ENCODE results near the gene HCN1. TPM values are rescaled to one million over a fixed set of nuclear protein-coding genes. Genes with fewer than 3 reads are reported as not detected.

HCN1 gene
- total and polyA plus RNA-seq, 2 of the 4 experiments (the other 2 are of a cell fraction), result not detected

DNA sequence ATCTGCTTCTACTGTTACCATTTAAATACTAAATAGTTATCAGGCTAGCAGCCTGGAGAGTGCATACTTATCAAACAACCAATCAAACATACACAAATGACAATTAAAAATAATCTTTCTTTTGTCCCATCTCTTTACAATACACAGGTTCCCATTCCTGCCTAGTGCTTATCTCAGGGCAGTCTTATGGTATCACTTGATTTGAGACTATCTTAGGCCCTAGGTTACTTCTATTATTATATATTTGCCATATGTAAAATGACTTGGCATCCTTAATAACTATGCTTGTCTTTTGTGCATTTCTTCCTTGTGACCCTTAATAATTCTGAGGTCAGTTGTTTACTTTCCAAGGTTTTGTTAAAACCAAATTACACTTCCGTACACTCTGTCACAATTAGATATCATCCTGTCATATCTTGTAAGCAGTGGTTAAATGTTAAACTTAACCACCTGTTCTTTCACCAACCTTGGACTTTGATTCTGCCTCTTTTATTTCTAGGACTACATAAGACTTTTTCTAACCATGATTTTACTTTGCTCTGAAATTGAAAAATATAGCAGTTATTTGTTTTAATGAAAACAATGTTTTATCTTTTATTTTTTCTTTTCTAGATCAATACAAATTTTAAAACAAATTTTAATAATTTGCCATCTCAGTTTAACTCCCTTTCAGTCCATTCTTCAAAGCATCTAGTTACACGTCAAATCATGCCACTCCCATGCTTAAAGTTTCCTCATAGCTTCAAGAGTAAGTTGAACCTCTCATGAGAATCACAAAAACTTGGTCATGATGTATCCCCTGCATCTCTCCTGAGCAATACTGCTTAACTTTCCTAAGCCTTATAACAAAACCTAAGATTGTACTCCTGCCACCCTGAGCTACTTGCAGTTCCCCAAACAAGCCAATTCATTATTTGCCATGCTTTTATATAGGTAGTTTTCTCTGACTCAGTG lies 281.3 kb downstream of the HCN1 start (continued):
- no peak for TF ChIP-seq MAZ (IDR thresholded peaks at IDR 0.05; ENCODE audit: borderline replicate concordance, low read depth, low read length)

DNA sequence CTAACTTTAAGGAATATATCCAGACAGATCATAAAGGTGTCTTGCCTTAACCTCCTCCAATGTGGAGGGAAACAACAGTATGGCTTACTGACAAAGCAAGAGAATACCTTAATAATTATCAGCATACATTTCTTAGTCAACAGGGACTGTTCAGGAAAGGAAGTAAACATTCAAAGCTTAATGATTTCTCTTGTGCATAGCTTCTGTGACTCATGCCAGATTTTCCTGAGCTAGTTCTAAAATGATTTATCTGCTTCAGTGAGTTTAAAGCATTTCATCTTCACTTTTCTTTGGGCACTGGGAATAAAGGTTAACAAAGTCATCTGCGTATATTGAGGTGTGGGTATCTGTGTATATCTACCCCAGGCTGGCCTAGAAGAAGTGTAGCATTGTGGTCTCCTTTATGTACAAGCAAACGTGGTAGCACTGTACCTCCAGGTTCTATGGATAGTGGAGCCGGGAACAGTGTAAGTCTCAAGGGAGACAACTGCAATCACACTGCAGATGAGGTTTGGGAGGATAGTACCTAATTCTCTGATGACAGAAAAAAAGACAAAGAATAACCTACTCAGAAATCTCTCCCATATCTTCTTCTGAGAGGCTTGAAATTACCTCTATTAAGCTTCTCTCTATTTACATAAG lies 284.1 kb downstream of the HCN1 start:
- POLR2A ChIA-PET (ENCODE audit: unreplicated experiment), result no interaction called here
- CTCF ChIA-PET, result no interaction called here
- Histone ChIP-seq H3K27ac (ENCODE audit: insufficient read depth, low read length) (no peak overlapping the region), H4K5ac (ENCODE audit: low read depth, low read length) (no peak overlapping the region), H3K14ac (replicated peaks; ENCODE audit: low read depth, low read length) (no peak overlapping the region), H4K20me1 (ENCODE audit: insufficient read depth, low read length) (no peaks in the 10 kb centered on the region), H2AFZ (replicated peaks; ENCODE audit: low read length, poor library complexity) (no peak overlapping the region), H3K23ac (ENCODE audit: low read depth, low read length) (no peak overlapping the region), H3K36me3 (ENCODE audit: control insufficient read depth, insufficient read depth, low read length) (no peaks in the 10 kb centered on the region), H3K27me3 (ENCODE audit: control insufficient read depth, insufficient read depth, low read length) (no peaks in the 10 kb centered on the region), H3K9me1 (ENCODE audit: insufficient read depth, low read length) (no peaks in the 10 kb centered on the region), H3K9ac (ENCODE audit: low read depth, low read length) (no peak overlapping the region), H3K79me1 (ENCODE audit: low read depth in 1 of 2, low read length in 2 of 2) (no peaks in the 10 kb centered on the region), H3K56ac (ENCODE audit: extremely low read depth, insufficient read depth, low read length) (no peak overlapping the region), H4K91ac (ENCODE audit: insufficient read depth, low read depth, low read length) (no peak overlapping the region), H3K18ac (ENCODE audit: low read depth, low read length) (no peak overlapping the region), H2AK9ac (replicated peaks; ENCODE audit: low read depth, low read length, poor library complexity) (no peak overlapping the region), H3K4me3 (ENCODE audit: insufficient read depth, low read depth, low read length) (no peak overlapping the region), H3K4me2 (ENCODE audit: low read depth, low read length) (no peak overlapping the region), H4K8ac (ENCODE audit: low read depth in 2 of 2, low read length in 2 of 2) (no peak overlapping the region), H2AK5ac (ENCODE audit: low read depth, low read length) (no peak overlapping the region), H2BK5ac (ENCODE audit: low read depth, low read length, poor library complexity, severe bottlenecking) (no peak overlapping the region), H3K9me3 (ENCODE audit: control insufficient read depth, insufficient read depth, low read length) (no peaks in the 10 kb centered on the region), H2BK20ac (ENCODE audit: low read depth, low read length) (no peak overlapping the region), H2BK120ac (ENCODE audit: low read depth, low read length) (no peak overlapping the region), H2BK15ac (ENCODE audit: low read depth, low read length) (no peak overlapping the region), H3K4ac (ENCODE audit: low read depth, low read length) (no peak overlapping the region), H3K4me1 (ENCODE audit: control insufficient read depth, insufficient read depth, low read length) (no peaks in the 10 kb centered on the region)
- no peak for TF ChIP-seq MAZ (IDR thresholded peaks at IDR 0.05; ENCODE audit: borderline replicate concordance, low read depth, low read length)
- TF ChIP-seq, protein P1, sequence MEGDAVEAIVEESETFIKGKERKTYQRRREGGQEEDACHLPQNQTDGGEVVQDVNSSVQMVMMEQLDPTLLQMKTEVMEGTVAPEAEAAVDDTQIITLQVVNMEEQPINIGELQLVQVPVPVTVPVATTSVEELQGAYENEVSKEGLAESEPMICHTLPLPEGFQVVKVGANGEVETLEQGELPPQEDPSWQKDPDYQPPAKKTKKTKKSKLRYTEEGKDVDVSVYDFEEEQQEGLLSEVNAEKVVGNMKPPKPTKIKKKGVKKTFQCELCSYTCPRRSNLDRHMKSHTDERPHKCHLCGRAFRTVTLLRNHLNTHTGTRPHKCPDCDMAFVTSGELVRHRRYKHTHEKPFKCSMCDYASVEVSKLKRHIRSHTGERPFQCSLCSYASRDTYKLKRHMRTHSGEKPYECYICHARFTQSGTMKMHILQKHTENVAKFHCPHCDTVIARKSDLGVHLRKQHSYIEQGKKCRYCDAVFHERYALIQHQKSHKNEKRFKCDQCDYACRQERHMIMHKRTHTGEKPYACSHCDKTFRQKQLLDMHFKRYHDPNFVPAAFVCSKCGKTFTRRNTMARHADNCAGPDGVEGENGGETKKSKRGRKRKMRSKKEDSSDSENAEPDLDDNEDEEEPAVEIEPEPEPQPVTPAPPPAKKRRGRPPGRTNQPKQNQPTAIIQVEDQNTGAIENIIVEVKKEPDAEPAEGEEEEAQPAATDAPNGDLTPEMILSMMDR (conservative IDR thresholded peaks at IDR 0.05; ENCODE audit: low read depth, low read length), result no peak
- no peak for TF ChIP-seq RAD21 (IDR thresholded peaks at IDR 0.05; ENCODE audit: low read length)
- TF ChIP-seq MXI1 (IDR thresholded peaks at IDR 0.05; ENCODE audit: borderline replicate concordance, low read depth, low read length), result no peak
- TF ChIP-seq, protein P2, sequence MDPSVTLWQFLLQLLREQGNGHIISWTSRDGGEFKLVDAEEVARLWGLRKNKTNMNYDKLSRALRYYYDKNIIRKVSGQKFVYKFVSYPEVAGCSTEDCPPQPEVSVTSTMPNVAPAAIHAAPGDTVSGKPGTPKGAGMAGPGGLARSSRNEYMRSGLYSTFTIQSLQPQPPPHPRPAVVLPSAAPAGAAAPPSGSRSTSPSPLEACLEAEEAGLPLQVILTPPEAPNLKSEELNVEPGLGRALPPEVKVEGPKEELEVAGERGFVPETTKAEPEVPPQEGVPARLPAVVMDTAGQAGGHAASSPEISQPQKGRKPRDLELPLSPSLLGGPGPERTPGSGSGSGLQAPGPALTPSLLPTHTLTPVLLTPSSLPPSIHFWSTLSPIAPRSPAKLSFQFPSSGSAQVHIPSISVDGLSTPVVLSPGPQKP (IDR thresholded peaks at IDR 0.05; ENCODE audit: borderline replicate concordance, low read depth, low read length), result no peak
- TF ChIP-seq RCOR1 (IDR thresholded peaks at IDR 0.05; ENCODE audit: insufficient replicate concordance, low read length), result no peak
- no peak for TF ChIP-seq RFX5 (IDR thresholded peaks at IDR 0.05; ENCODE audit: low read depth, low read length)
- TF ChIP-seq FOS (IDR thresholded peaks at IDR 0.05; ENCODE audit: low read depth, low read length), result no peak
- in situ Hi-C loops (cut with MboI; ENCODE audit: low sequenced_read_pairs) (no loop called here), intact Hi-C loops (cut with micrococcal nuclease) (no loop called here), dilution Hi-C loops (cut with HindIII; ENCODE audit: low sequenced_read_pairs, unreplicated experiment) (no loop called here)
- ATAC-seq (ENCODE audit: low read depth) (no peak), DNase-seq (peak; percentile 22)
- BruUV-seq (replicated peaks), result no TSS peak
- WGBS, 2 experiments (ENCODE audit: extremely low coverage in 2 of 2, insufficient read length in 1 of 2), result no CpG with 5 or more reads among the region's 3 CpGs

Measured in IMR-90 (cell line).